ENCODE measurements around the gene ERCC4. TPM values are rescaled to one million over a fixed set of nuclear protein-coding genes. Genes with fewer than 3 reads are reported as not detected.

The ERCC4 gene
- total RNA-seq, 1 donor from 2014 or later: 17.3 TPM

DNA sequence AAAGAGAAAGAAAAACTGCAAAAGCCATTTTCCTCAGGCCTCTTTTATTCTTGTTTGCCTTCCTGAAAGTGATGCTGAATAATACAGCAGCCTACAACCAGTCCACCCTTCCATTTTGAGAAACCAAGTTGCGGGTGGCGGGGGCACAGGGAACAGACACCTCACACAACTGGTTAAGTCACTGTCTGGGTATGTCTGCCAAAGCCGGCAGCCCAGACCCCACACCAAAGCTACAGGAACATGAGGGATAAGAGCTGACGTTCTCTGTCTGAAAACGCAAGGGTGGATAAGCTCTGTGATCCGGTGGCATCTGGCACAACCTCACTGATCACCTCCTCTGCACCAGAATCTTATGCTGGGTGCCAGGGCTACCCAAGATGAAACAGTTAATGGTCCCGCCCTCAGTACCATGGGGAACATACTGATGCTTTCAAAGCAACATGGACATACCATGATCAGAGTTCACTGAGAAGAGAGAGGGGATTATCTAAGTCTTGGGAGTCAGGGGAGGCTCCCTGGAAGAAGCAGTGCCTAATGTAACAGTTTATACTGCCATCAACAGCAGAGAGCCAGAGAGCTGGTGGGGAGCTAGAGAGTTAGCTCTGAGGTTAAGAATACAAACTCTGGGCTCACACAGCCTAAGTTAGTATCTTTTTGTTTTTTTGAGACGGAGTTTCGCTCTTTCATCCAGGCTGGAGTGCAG is 53.5 kb downstream of the ERCC4 start:
- intact Hi-C loops (cut with DNase I): no loop called here
- DNase-seq (ENCODE audit: low spot score) (no peak), ATAC-seq (no peak)

DNA sequence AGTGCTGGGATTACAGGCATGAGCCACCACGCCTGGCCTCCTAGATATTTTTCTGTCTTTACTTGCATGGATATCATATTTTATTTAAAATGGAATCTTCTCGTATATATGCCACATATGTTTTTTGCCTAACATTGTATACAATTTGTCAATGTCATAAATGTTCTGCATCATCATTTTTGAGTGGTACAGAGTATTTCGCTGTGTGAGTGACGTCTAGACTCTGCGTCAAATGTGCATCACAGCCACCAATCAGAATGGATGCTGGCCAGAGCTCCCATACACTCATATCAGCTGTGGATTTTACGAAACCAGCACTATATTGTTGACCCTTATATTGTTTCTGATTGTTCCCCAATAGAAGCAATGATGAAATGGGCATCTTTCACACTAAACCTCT is 57.2 kb downstream of the ERCC4 start:
- ATAC-seq (no peak), DNase-seq (ENCODE audit: low spot score) (no peak)
- intact Hi-C loops (cut with DNase I): no loop called here

DNA sequence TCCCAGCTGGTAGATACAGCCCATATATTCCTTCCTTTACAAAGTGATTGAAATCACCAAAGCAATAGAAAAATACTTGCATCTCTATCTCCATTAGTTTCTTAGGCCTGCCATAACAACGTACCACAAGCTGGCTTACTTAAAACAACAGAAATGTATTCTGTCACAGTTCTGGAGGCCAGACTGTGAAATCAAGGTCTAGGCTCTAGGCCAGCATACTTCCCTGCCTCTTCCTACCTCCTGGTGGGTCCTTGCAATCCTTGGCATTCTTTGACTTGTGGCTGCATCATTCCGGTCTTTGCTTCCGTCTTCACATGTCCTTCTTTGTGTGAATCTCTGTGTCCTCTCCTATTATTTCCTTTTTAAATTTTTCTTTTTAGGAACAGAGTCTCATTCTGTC is 62.5 kb downstream of the ERCC4 start:
- intact Hi-C loops (cut with DNase I): no loop called here
- no peak for DNase-seq (ENCODE audit: low spot score)
- ATAC-seq: no peak

DNA sequence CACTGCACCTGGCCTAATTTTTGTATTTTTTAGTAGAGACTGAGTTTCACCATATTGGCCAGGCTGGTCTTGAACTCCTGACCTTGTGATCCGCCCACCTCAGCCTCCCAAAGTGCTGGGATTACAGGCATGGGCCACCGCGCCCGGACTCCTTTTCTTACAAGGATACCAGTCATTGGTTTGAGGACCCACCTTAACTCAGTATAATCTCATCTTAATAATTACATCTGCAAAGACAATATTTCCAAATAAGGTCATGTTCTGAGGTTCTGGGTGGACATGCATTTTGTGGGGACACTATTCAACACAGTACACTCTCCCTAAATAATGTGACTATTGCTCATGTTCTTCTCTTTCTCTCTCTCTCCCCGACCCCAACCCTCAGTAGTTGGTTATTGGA is 63.7 kb downstream of the ERCC4 start:
- no peak for DNase-seq (ENCODE audit: low spot score)
- no peak for ATAC-seq
- intact Hi-C loops (cut with DNase I): no loop called here

DNA sequence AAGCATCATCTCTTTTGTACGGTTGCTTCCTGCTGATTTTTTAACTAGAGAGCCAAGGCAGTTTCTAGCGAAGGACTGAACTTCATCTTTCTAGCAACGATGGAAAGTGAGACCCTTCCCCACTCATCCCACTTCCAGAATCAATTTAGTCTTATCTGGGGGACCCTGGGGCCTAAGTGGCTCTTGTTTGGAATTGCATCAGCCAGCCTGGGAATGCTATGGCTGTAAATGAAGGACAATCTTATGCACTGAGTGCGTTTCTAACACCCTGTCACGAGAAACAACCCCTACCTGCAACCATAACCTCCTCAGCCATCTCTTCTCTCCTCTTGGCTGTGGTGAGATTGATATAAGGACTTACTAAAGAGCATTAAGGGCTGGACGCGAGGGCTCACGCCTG is 64.8 kb downstream of the ERCC4 start:
- DNase-seq (ENCODE audit: low spot score) (no peak), ATAC-seq (no peak)
- intact Hi-C loops (cut with DNase I): no loop called here

DNA sequence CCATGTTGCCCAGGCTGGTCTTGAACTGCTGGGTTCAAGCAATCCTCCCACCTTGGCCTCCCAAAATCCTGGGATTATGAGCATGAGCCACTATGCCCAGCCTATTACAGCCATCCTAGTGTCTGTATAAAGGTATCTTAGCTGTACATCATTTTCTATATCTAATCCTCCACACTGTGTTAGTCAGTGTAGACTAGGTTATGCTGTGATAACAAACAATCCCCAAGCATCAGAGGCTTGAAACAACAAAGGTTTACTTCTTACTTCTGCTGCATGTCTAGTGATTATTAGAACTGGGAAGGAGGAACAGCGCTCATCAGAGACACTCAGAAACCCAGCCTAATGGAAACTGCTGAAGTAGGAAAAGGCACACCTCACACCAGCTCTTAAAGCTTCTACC is 68.1 kb downstream of the ERCC4 start:
- DNase-seq (ENCODE audit: low spot score) (no peak), ATAC-seq (no peak)
- intact Hi-C loops (cut with DNase I): no loop called here

DNA sequence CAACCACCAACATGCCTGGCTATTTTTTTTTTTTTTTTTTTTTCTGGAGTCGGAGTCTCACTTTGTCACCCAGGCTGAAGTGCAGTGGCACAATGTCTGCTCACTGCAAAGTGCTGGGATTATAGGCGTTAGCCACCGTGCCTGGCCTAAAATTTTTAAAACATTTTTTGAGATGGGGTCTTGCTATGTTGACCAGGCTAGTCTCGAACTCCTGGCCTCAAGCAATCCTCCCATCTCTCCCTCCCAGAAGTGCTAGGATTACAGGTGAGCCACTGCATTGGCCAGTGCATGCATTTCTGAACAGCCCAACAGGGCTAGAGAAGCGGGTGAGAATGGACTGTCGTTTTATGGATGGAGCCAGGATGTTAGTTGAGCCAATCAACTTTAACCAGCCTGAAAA is 72.4 kb downstream of the ERCC4 start:
- intact Hi-C loops (cut with DNase I): no loop called here
- no peak for DNase-seq (ENCODE audit: low spot score)
- ATAC-seq: no peak

DNA sequence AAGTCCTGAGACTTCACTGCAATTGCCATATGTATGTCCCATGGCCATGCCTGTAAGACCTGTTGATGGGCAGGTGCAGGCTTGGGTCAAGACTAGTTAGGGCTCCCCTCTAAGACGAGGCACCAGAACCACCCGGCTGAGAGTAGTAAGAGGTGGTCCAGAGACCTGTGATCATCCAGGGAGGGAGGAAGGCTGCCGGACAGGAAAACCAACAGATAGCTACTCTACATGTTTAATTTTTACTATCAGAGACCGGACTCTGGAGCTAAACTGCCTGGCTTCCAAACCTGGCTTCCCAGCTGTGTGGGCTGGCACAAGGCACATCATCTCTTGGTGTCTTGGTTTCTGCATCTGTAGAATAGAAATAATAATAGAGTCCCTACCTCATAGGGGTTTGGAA is 73.0 kb downstream of the ERCC4 start:
- intact Hi-C loops (cut with DNase I): no loop called here
- ATAC-seq (no peak), DNase-seq (ENCODE audit: low spot score) (no peak)

DNA sequence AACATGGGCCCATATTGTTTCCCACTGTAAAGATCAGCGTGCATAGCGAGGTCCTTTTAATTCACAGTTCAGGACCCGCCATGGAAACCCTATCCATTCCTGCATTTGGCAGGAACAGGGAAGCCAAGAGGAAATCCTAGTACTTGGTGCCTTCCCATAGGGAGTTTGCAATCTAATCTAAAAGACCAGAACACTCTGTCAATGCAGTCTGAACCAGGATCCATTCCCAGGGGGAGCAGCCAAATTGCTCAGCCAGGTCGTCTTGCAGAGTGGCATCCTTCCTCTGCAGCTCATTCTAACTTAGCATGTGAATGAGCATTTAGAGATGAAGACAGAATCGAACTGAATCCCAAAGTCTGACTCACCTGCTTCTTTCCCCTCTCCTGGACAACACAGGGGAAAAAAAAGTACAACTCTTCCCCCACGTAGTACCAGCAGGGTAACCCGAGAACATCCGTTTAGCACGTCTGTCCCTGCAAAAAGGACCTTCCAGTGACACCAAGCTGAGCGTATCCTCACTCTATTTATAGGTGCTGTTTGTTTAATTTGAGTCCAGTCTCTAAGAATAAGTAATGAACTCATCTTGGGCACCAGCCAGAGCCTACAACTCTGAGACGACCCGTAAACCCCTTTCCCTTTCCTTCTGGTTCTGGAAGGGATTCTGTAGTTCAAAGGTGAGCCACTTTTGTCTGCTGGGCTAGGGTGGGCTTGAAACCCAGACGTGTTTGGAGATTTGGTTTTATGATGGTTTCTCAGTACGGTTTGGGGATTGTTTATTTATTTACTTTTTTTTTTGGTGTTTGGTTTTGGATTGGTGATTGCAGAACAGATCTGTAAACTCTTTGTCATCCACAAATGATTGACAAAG is 74.5 kb downstream of the ERCC4 start:
- intact Hi-C loops (cut with DNase I): no loop called here
- no peak for ATAC-seq
- no peak for DNase-seq (ENCODE audit: low spot score)

DNA sequence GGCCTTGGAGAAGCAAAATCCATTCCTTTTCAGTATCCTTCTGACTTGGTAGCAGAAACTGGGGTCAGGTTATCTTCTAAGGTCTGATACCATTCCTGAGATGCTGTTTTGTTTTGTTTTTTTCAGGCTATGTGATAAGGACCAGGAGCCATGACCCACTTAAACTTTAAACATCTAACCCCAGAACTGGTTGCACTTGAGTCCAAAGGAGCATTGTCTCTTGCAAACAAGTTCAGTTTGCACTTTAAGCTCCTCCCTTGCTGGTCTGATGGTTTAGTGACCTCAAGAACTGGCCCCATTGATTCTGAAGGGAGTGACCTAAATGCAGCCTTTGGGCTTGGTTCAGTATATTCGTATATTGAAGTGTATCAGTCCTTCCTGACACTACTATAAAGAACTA is 75.2 kb downstream of the ERCC4 start:
- intact Hi-C loops (cut with DNase I): no loop called here
- DNase-seq (ENCODE audit: low spot score): no peak
- no peak for ATAC-seq

DNA sequence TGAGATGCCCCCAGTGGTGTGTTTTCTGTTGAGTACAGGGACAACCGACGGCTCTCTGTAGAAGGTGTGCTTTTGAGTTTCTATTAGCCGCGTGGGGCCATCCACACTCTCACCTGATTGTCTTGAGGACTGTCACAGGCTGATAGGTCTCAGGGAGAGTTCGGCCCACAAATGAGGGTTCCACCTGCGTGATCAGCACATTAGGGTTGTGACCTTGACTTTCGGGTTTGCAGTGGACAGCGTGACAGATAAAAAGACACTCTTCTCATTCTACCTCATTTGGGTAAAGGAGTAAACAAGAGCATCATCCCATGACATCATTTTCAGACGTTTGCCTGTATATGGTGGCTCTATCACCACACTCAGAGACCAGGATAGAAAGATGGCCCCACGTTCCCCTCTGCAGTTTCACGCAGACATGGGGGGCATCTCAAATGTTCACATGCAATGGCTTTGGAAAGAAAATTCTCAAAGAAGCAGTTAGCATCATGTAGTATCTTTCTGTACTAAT is 76.9 kb downstream of the ERCC4 start:
- intact Hi-C loops (cut with DNase I): no loop called here
- DNase-seq (ENCODE audit: low spot score) (no peak), ATAC-seq (no peak)

DNA sequence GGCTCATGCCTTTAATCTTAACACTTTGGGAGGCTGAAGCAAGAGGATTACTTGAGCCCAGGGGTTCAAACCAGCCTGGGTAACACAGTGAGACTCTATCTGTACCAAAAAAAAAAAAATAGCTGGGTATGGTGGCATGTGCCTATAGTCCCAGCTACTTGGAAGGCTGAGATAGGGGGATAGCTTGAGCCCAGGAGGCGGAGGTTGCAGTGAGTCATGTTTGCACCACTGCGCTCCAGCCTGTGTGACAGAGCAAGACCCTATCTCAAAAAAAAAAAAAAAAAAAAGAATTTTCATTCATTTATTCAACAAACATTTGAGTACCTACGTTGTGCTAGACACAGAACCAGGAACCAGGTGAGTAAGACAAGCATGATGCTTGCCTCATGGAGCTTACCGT is 77.6 kb downstream of the ERCC4 start:
- ATAC-seq (no peak), DNase-seq (ENCODE audit: low spot score) (no peak)
- intact Hi-C loops (cut with DNase I): no loop called here

DNA sequence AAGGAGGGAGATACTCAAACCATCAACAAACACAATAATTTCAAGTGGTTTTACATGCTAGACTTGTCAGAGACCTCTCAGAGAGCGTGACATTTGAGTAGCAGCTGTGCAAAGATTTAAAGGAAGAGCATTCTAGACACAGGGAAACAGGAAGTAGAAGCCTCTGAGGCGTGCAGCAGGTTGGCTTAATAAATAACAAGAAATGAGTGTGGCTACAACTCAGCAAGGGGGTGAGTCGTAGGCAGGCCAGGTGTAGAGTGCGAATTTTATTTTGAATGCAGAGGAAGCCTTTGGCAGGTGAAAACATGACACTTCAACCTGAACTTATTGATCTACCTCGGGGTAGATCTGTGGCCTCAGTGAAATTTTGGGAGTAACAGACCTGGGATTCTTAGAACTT is 78.0 kb downstream of the ERCC4 start:
- no peak for DNase-seq (ENCODE audit: low spot score)
- no peak for ATAC-seq

DNA sequence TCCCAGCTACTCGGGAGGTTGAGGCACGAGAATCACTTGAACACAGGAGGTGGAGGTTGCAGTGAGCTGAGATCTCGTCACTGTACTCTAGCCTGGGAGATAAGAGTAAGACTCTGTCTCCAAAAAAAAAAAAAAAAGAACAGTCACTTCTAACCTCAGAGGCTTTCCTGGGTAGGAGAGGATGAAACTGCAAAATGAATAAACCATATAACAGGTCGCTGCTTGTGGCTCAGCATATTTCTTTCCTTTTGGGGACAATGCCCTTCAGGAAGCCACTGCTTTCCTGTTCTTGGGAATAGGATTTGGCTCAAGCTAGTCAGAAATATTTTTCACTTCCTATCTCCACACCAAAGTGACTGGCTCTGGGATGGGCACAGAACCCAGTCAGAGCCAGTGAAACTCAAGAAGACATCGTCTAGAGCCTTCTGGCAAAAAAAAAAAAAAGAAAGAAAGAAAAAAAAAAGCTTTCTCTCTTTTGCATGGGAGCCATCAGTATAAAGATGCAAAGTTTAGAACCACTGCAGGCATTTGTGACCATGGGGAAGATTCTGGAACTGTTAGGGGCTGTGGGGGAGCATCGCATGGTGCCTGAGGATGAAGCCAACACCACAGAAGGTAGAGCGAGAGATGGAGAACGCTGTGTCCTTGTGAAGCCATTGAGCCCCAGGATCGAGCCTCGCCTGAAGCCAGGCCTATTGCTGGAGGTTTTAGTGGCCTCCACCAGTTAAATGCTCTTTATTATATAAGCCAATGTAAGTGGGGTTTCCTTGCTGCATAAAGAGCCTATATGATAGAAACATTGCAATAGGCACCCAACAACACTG is 79.3 kb downstream of the ERCC4 start:
- ATAC-seq (no peak), DNase-seq (ENCODE audit: low spot score) (no peak)
- intact Hi-C loops (cut with DNase I): no loop called here

More for the DNA sequence above, 78.0 kb downstream of the ERCC4 start:
- intact Hi-C loops (cut with DNase I): no loop called here

DNA sequence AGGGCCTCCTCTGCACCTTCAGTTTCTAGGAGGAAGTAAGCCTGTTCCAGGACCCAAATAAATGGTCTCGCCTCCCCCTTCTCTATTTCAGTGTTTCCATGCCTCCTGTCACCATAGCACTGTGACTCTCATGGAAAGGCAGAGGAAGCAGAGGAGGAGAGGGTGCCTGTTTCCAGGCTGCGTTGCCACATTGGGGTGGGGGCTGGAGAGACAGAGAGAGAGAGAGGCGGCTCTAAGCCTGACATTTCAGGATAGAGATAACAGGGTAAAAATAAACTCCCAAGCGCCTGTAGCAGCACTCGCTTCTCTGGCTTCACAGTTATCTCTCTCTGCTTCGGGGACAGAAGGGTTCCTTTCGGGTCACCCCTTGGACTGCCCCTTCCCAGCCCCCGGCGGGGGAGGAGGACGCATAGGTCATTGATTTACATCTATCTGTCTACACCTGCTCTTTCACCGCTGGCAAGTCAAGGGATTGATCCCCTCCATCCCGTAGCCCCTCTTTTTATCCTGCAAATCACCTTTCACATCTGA is 80.0 kb downstream of the ERCC4 start:
- ATAC-seq (no peak), DNase-seq (ENCODE audit: low spot score) (no peak)
- intact Hi-C loops (cut with DNase I): no loop called here

DNA sequence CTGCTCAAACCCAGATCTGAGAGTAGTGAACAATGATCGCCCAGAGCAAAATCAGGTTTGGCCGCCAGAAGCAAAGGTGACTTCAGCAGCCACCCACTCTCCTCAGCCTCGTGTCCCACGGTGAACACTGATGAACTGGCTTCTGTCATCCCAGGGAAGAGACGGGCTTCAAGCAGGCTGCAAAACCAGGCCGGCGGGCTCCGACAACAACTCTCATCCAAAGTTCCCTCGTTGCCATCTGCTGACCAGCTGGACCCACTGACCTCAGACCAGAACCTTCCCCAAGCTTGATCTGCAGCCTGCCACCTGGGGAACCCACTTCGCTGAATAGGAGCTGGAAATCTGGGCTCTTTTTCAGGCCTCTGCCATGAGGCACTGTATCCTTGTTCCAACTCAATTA is 81.6 kb downstream of the ERCC4 start:
- no peak for ATAC-seq
- DNase-seq (ENCODE audit: low spot score): no peak
- intact Hi-C loops (cut with DNase I): no loop called here
